ENCODE measurements around the gene NR6A1.

The NR6A1 gene

DNA sequence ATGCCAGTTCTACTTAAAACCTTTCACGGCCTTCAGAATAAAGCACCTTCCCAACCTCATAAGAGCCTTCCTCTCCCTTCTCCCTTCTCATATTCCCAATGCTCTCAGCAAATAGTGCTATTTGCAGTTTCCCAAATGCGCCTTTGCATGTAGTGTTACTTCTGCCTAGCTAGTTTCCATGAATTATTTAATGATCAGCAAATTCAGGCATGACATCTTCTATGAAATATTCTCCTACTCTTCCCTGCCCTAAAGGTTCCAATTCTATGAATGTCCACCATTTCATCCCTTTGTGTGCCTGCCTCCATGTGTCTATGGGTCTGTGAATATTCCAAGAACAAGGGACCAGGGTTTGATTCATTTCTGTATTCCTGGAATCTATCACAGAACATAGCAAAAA, 165.1 kb downstream of the NR6A1 start:
- no peak for DNase-seq

DNA sequence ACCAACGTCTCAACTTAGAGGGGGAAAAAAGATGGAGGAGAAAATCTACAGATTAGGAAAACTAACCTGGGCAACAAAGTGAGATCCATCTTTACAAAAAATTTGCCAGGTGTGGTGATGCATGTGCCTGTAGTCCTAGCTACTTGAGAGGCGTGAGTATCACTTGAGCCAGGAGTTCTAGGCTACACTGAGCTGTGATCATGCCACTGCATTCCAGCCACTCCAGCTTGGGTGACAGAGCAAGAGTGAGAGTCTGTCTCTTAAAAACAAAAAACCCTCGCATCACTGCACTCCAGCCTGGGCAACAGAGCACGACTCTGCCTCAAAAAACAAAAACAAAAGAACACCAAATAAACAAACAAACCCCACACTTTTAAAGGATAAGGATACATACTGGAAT, 165.9 kb downstream of the NR6A1 start:
- no peak for DNase-seq

DNA sequence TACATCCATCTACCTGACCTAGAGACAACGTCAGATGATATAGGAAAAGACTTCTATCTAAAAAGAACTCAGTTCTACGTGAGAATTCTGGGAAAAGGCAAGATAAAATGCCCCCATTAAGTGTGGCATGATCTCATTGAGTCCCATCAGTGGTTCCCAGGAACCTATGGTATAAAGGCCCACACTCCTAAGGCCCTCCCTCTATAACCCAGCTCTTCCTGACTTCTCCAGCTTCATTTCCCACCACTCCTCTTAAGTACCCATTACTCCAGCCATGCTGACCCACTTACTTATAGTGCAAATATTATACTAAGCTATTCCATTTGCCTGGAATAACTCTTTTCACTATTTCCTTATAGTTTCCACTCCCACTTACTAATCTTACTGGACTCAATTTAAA, 168.5 kb downstream of the NR6A1 start:
- DNase-seq = no peak

DNA sequence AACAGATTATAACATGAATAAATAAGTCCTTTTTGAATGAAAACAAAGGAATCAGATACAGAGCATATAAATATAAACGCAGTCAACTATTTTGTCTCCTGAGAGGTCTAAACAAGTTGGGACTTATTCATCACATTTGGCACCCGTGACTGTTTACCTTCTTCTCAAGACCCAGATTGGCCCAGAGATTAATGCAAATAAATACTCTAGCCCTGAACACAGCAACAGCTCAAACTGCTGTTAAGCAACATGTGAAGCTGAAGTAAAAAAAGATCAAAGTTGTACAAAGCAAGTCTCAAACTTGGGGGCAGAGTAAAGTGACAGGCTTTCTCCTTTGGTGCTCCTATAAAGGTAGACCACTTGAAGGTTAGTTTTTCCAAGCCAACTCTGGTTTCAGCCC, 168.9 kb downstream of the NR6A1 start:
- DNase-seq = no peak

DNA sequence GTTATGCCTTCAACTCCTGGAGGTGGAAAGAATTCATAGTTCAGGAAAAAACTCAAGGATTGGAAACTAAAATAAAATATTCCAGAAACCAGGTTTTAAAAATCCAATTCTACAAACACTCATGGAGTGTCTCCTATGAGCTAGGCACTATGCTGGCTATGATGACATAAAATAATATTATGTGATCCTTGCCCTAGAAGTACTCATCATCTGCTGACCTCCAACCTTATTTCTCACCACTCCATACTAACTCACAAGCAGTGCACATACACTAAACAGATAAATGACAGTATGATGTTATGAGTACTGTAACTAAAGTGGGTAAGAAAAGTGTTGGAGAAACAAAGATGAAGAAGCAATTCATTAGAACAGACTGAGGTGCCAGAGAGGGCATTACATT, 170.7 kb downstream of the NR6A1 start:
- DNase-seq = peak; percentile 24

DNA sequence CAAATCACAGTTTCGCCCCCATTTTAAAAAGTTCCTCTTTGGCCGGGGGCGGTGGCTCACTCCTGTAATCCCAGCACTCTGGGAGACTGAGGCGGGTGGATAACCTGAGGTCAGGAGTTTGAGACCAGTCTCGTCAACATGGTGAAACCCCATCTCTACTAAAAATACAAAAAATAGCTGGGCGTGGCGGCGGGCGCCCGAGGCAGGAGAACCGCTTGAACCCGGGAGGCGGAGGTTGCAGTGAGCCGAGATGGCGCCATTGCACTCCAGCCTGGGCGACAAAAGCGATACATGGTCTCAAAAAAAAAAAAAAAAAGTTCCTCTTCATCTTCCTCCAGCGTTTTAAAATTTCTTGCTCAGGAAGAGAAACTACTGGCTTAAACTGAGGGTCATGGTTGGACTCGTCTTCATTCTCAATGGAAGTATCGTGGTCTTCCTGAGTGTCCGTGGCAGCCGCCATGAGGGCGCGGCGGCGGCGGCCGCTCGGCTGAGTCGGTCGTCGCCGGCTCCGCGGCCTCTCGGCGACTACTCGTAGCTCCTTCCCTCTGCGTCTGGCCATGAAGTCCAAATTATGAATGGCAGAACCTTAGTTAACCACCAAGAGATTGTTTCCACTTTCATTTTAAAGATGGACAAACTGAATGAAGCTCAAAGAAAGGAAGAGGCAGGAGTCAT, 171.9 kb downstream of the NR6A1 start:
- no peak for DNase-seq

DNA sequence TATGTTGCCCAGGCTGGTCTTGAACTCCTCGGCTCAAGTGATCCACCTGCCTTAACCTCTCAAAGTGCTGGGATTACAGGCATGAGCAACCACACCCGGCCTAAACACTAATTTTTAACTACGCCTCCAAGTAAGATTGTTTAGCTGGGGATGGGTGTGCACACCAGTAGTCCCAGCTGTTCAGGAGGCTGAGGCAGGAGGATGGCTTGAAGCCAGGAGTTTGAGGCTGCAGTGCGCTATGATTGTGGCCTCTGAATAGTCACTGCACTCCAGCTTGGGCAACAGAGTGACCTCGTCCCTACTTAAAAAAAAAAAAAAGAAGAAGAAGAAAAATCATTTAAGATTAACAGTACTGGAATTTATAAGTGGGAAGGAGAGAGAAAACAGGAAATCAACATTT, 173.1 kb downstream of the NR6A1 start:
- no peak for DNase-seq

DNA sequence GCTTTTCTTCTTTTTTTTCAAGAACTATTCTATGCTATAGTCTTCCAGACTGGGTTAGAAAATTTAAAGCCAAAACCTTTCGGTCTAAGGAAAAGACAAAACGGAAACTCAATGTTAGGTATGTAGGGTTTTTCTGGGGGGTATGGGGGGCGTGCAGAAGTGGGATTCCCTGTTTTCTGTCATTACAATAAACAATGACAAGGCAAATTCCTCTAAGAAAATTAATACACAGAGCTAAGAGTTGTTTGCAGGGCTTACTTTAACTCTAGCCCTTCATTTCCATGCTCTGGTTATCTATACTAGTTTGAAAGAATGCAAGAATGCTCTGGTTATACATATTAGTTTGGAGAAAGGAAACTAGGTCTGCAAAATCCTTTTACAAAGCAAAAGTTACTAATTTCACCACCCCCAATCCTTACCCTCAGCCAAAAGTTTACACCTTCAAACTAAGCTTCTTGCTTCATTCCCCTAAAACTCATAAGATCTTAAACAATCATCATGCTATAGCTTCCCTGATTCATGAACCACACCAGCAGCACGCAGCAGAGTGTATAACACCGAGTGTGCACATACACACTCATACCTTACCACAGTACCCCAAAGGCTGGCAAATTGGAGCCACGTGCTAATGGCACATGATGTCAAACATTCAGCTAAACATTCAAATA, 174.8 kb downstream of the NR6A1 start:
- no peak for DNase-seq

DNA sequence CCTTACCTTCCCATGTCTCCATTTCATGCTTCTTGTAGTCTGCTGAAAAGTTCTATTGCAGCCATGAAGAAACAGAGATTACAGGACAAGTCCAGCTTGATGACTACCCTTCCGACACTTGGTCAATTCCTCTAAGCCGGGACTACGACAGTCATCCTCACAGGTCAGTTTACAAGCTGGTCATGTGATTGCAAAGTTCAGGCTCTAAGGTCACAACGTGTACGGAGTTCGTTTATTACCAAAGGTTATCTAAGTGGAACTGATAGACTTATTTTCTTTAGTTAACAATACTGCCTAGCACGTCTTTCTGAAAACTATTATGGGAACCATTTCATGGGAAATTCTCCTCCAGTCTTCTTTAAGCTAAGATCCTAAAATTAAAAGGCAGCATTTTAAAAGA, 175.4 kb downstream of the NR6A1 start:
- DNase-seq = no peak

DNA sequence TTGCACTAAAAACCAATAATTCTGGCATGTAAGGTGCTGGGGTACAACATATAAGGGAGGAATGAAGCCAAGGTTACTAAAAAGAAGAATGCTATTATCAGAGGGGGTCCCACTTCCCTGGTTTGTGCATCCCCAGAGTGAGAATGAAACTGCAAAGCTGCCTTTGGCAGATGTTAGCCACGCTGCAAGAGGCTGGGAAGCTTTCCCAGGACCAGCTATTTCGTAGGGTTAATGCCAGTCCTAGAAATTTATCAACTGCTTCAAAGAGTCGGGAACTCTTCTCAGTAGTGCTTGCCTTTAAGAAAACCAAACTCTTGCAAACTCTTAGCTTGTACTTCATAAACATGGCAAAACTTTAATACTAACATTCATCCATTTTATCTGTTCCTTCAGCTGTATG, 176.4 kb downstream of the NR6A1 start:
- DNase-seq = no peak

DNA sequence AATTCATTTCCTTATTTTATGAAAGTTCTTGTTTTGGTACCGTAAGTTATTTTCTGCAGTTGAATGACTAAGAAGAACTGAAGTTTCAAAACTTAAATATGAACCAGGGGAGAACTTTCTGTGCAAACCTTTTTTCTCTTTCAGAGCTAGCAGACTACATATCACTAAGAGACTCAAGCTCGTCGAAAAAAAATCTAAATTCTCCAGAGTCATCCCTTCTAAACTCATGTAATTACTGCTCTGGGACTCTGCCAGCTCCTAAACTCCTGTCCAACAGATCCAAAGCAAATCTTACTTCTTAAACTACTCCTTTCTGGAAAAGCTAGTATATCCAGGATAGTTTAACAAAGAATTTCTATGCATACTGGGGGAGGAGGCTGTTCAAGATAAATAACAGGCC, 176.9 kb downstream of the NR6A1 start:
- no peak for DNase-seq

DNA sequence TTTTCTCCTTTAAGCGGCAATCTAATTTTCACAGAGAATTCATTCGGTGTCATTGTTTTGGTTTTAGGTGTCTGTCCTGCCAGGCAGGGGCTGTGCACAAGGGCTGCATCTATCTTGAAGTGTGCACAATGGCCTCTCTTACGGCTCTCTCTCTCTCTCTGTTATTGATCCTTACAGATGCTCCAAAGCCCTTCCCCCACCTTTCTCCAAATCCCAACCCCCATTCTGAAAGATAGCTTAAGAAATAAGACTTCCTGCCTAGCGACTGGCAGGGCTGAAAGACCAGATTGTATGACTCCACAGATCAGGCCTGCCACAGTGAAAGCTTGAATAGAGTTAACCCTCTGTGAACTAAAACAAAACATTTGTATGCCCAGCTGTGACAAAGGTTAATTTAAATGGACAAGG, 177.5 kb downstream of the NR6A1 start:
- DNase-seq = no peak

DNA sequence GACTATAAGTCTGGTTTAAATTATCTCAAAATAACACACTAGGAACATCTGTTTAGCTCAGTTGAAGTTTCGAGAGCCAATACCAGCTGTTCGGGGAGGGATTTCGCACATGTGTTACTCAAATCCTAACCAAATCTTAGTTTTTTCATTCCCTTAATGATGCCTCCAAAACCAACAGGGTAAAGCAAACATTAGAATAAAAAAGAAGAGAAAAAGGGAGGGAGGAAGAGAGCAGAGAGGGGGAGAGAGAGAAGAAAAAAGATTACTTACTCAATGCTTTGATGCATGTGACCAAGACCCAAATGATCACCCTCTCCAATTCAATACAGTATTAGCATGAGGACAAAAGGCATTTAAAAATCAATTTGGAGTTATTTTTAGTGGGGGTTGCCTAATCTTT, 177.9 kb downstream of the NR6A1 start:
- no peak for DNase-seq

DNA sequence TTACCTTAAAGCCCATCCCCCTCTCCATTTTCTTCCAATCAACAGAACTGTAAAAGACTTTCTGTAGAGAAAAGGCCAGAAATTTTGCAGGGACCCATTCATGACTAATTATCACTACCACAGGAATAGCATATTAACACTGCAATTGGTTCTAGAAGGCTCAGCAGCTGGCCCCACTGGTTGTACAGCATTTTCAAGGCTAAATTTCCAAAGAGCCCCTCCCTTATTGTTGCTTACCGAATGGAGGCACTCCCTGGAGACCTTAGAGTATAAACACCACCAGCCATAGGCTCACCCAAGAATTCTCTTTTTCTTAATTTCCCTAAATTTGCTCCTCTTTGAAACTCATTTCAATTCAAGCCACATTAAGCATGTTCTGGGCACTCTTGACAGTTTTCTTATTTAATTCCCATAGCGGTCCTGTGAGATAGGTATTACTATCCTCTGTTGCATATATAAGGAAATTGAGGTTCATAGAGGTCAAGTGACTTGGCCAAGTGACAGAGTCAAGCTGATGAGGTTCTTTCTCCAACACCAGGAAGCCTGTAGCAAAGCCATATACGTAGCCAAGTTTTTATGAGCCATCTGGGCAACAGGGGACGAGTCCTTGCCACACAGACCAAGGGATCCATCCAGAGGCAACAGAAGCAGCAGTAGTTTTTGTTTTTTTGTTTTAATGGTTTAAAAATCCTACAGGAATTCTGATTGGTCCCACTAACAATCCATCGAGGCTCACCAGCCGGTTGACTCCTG, 180.0 kb downstream of the NR6A1 start:
- no peak for DNase-seq

DNA sequence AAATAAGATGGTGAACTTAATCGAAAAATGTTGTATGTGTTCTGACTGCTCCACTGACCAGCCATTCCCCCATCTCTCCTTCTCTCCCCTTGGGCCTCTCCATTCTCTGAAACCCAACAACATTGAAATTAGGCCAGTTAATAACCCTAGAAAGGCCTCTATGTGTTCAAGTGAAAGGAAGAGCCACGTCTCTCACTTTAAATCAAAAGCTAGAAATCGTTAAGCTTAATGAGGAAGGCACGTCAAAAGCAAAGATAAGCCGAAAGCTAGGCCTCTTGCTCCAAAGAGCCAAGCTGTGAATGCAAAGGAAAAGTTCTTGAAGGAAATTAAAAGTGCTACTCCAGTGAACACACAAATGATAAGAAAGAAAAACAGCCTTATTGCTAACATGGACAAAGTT, 186.5 kb downstream of the NR6A1 start:
- no peak for DNase-seq

DNA sequence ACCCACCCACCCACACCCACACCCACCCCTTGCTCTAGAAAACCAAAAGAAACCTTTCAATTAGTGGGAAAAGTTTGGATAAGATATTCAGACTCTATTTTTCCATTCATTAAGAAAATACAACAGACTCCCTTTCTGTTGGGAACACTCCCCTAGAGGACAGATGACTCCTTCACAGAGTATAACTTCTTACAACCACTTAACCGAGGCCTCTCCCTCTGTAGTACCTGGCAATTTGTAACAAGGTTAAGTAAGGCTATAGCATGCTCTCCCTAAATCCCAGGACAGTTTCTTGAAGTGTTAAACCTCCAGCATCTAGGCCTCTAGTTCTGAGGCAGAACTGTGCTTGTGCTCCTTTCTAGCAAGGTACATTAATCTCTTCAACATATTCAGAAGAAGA, 188.0 kb downstream of the NR6A1 start:
- DNase-seq = no peak

DNA sequence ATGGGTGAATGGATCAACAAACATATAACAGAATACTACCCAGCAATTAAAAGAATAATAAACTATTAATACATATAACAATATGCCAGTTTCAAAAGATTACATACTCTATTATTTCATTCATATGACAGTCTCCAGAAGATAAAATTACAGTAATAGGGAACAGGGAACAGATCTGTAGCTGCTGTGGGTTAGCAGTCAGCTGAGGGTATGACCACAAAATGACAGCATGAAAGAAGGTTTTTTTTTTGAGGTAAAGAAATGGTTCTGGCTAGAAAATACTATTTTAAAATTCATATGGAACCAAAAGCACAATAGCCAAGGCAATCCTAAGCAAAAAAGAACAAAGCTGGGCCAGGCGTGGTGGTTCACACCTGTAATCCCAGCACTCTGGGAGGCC, 190.9 kb downstream of the NR6A1 start:
- DNase-seq = no peak

DNA sequence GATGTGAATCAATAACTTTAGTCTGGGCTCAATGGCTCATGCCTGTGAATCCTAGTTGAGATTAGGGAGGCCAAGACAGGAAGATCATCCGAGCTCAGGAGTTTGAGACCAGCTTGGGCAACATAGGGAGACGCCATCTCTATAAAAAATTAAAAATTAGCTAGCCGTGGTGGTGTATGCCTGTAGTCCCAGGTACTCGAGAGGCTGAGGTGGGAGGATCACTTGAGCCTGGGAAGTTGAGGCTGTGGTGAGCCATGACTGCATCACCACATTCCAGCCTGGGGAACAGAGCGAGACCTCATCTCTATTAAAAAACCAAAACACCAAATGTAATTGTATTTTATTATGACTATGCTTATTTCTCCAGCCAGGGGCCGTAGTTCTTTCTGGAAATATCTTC, 194.4 kb downstream of the NR6A1 start:
- no peak for DNase-seq

DNA sequence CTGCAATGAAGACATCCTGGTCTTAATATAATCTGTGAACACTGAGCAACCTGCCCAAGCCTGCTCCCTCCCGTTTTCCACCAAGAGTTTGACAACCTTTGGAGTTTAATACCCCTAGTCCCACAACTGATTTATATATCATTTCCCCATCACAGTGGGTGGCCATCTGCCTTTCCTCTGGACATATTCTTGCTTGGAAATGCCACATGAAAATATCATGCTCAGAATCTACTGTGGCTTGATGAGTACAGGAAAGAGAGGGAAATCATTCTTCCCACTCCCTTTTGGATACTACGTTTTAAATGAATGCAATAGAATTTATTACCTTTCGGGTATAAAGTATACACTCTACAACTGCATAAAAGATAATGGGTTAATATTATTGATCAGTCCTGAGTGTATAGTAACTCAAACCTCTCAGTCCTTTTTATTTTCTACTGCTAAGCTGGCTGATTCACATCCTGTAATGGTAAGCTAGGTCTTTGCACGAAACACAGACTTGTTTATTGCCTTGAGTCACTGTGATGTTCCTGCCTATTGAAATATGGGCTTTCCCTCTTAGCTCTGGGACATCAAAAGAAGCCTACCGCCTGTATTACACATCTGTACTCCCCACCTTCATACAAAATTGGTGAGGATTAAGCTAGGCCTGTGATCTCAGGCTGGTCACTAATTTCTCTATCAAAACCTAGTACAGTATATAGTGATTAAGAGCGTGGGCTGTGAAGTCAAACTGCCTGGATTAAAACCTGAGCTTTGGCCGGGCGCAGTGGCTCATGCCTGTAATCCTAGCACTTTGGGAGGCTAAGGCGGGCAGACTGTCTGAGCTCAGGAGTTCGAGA, 196.4 kb downstream of the NR6A1 start:
- DNase-seq = peak; percentile 88

DNA sequence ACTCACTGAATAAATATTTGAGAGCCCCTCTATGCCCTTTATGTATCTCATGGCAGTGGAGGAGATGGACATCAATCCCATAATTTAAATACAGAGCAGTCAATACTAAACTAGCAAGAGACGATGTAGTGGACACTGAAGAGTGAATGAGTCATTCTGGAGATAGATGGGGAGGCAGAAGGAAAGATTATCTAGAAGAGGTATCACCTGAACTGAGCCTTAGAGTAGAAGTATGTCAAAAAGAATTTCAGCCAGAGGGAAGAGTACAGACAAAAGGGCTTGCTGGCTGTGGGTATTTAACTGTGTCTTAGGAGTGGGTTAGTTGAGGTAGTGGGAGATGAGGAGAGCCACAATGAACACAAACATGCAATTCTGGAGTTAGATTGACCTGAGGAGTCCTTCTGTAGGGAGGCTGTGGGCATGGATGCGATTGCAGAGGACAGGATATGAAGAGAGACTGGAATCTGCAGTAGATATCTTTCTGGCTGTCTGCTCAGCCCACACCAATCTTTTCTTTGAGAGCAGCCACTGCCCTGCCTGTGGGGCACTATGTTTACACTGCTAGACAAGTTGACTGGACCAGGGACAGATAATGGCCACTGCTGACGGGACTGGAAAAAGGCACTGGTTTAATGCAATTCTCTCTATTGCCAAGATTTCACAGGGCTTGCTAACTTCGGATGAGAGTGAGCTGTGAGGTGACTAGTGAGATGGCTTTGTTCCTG, 200.0 kb downstream of the NR6A1 start:
- DNase-seq = no peak

DNA sequence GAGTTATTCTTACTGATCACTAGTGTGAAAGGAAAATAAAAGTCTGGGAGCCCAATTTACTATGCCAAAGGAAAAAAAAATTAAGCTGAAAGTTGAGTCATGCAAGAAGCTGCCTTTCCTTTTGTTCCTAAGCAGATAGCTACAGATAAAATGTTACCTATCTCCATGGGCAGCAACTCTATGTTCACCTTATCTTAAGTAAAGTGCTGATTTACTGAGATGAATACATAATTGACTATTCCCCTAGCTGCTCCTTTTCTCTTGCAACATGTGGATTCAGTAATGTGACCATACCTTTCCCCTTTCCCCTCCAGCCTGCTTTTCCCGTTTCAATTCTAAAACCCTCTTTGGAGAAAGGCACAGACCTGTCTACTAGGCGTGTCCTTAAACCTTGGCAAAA, 201.2 kb downstream of the NR6A1 start:
- no peak for DNase-seq

DNA sequence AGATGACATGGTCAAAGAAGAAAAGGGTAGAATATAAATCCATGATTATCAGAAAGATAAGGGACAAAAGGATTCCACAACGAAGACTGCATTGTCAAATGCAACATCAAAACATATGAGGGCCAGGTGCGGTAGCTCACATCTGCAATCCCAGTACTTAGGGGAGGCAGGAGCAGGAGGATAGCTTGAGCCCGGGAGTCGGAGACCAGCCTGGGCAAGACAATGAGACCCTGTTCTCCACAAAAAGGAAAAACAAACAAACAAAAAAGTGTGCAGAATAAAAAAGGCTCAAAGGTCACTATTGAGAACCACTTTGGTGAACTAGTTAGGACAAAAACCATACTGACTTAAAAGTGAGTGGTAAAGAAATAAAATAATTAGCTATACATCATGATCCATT, 203.7 kb downstream of the NR6A1 start:
- DNase-seq = no peak

DNA sequence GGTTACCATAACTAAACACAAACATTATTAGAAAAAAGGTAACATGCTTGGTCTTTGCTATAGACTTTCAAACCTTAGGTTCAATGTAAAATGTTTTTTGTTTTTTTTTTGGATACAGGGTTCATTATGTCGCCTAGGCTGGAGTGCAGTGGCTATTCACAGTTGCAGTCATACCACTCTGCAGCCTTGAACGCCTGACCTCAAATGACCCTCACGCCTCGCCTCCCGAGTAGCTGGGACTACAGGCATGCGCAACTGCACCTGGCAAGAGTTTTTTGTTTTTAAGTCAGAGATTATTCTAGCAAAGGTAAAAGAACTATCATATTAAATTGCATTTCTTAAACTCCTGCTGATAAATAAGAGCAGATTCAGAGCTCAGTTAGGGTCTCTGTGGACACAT, 208.8 kb downstream of the NR6A1 start:
- DNase-seq = no peak

Data from HCEC 1CT (cell line).